ENCODE data around the gene C14orf119.

C14orf119 gene

GRCh38 chr14:23102801-23103200, 7.5 kb downstream of the C14orf119 start:
- Histone ChIP-seq H3K9me2 (ENCODE audit: low read depth, low read length) (no peaks in the 10 kb centered on the region), H3K4me1 (ENCODE audit: insufficient read depth, low read length, severe bottlenecking) (no peaks in the 10 kb centered on the region), H3F3A (ENCODE audit: insufficient read depth, low read length) (no peaks in the 10 kb centered on the region), H3K4me3 (ENCODE audit: low read depth, low read length, poor library complexity, severe bottlenecking) (no peak overlapping the region), H3K36me3 (ENCODE audit: insufficient read depth, low read length) (peaks cover 17% of the 10 kb centered on the region), H2AFZ (ENCODE audit: low read length) (no peak overlapping the region), H3K9ac (ENCODE audit: low read length) (no peak overlapping the region), H3K9me3 (ENCODE audit: low read length) (no peaks in the 10 kb centered on the region), H3K27ac (ENCODE audit: low read depth, low read length, poor library complexity, severe bottlenecking) (no peak overlapping the region), H3K27me3 (ENCODE audit: insufficient read depth, low read length) (no peaks in the 10 kb centered on the region), H4K20me1 (ENCODE audit: insufficient read depth, low read length) (no peaks in the 10 kb centered on the region), H3K4me2 (ENCODE audit: low read length) (no peak overlapping the region), H3K79me2 (ENCODE audit: insufficient read depth, low read length) (no peaks in the 10 kb centered on the region)
- TF ChIP-seq CTCF (IDR thresholded peaks at IDR 0.05; ENCODE audit: low read length), result no peak
- no peak for TF ChIP-seq EZH2 (IDR thresholded peaks at IDR 0.05; ENCODE audit: borderline replicate concordance, low read length)

- no peak overlapping the region for H3K4me3 ChIP-seq (ENCODE audit: low read depth, low read length, poor library complexity, severe bottlenecking)
- no peaks in the 10 kb centered on the region for H3K9me2 ChIP-seq (ENCODE audit: low read depth, low read length)
- no peaks in the 10 kb centered on the region for H3K9me3 ChIP-seq (ENCODE audit: low read length)
Measured at GRCh38 chr14:23103581-23103980, 8.3 kb downstream of the C14orf119 start.

GRCh38 chr14:23104070-23104590, 8.8 kb downstream of the C14orf119 start:
- Histone ChIP-seq H3K4me2 (ENCODE audit: low read length) (no peak overlapping the region), H3K27ac (ENCODE audit: low read depth, low read length, poor library complexity, severe bottlenecking) (no peak overlapping the region), H3K9me3 (ENCODE audit: low read length) (no peaks in the 10 kb centered on the region), H2AFZ (ENCODE audit: low read length) (no peak overlapping the region), H3K4me3 (ENCODE audit: low read depth, low read length, poor library complexity, severe bottlenecking) (no peak overlapping the region), H3K9me2 (ENCODE audit: low read depth, low read length) (no peaks in the 10 kb centered on the region), H3K36me3 (ENCODE audit: insufficient read depth, low read length) (peaks cover 3% of the 10 kb centered on the region), H3K4me1 (ENCODE audit: insufficient read depth, low read length, severe bottlenecking) (no peaks in the 10 kb centered on the region), H3K27me3 (ENCODE audit: insufficient read depth, low read length) (no peaks in the 10 kb centered on the region), H4K20me1 (ENCODE audit: insufficient read depth, low read length) (no peaks in the 10 kb centered on the region), H3K9ac (ENCODE audit: low read length) (no peak overlapping the region), H3F3A (ENCODE audit: insufficient read depth, low read length) (no peaks in the 10 kb centered on the region), H3K79me2 (ENCODE audit: insufficient read depth, low read length) (no peaks in the 10 kb centered on the region)
- TF ChIP-seq CTCF (IDR thresholded peaks at IDR 0.05; ENCODE audit: low read length), result no peak
- no peak for TF ChIP-seq EZH2 (IDR thresholded peaks at IDR 0.05; ENCODE audit: borderline replicate concordance, low read length)

More at GRCh38 chr14:23103581-23103980, 8.3 kb downstream of the C14orf119 start:
- H4K20me1 ChIP-seq (ENCODE audit: insufficient read depth, low read length), result no peaks in the 10 kb centered on the region
- no peak overlapping the region for H2AFZ ChIP-seq (ENCODE audit: low read length)
- H3K36me3 ChIP-seq (ENCODE audit: insufficient read depth, low read length), result peaks cover 9% of the 10 kb centered on the region
- no peaks in the 10 kb centered on the region for H3K4me1 ChIP-seq (ENCODE audit: insufficient read depth, low read length, severe bottlenecking)
- no peaks in the 10 kb centered on the region for H3F3A ChIP-seq (ENCODE audit: insufficient read depth, low read length)
- H3K27ac ChIP-seq (ENCODE audit: low read depth, low read length, poor library complexity, severe bottlenecking), result no peak overlapping the region
- TF ChIP-seq EZH2 (IDR thresholded peaks at IDR 0.05; ENCODE audit: borderline replicate concordance, low read length) (no peak), CTCF (IDR thresholded peaks at IDR 0.05; ENCODE audit: low read length) (no peak)
- no peak overlapping the region for H3K9ac ChIP-seq (ENCODE audit: low read length)
- no peaks in the 10 kb centered on the region for H3K79me2 ChIP-seq (ENCODE audit: insufficient read depth, low read length)
- no peak overlapping the region for H3K4me2 ChIP-seq (ENCODE audit: low read length)
- H3K27me3 ChIP-seq (ENCODE audit: insufficient read depth, low read length), result no peaks in the 10 kb centered on the region
